Muscle of arm (tissue), 12 donors: ENCODE measurements around the gene TNFRSF1B. TPM values are rescaled to one million over a fixed set of nuclear protein-coding genes. Genes with fewer than 3 reads are reported as not detected.

ENCODE experiments used
- DNase-seq: peaks from one replicate; pipeline ENCODE4 v3.0.0-alpha.2; 2013
- polyA plus RNA-seq, 12 donors: library from polyadenylated mRNA; unstranded; fragments of 120-200 nt; gene quantifications; one replicate each; pipeline ENCODE4 v1.2.1, GENCODE V29; 2013; ENCODE audit not compliant: insufficient read length in 12 of 12

TNFRSF1B gene
- polyA plus RNA-seq, 12 donors, result 9.3 to 15.3 (median 9.9) TPM; not detected in 1

GRCh38 chr1:12155328-12155727 lies 11.5 kb upstream of the TNFRSF1B start:
- no peak for DNase-seq

DNA sequence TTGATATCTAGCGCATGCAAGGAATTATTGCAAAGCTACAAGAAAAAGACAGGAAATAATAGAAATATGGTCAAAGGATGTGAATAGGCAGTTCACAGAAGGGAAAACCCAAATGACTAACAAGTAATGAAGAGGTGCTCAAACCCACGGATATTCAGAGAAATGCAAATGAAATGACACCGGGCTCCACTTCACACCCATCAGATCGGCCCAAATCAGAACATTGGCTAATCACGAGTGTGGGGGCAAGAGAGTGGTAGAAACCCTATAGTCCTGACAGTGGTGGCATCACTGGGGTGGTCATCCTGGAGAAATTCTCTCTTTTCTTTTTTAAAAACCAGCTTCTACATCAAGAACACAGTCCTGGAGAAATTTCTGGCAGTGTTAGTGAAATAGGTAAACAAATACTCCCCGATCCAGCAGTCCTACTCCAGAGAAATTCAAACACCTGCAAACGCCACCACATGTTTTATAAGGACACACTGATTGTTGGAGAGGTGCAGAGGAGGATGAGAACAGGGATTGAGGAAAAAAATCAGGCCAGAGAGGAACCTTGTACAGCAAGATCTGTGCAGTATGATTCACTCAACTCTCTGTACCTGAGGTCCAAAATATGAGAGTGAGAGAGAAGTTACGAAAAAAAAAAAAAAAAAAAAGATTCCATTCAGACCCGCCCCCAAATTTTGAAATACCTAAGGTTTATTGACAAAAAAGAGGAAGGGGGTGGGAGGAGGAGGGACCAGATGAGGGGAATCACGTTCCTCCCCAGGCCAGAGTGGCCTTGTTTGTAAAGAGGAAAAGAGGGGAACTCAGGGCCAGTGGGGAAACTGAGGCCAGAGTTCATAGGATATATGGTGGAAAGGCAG lies 9.2 kb upstream of the TNFRSF1B start:
- DNase-seq, result no peak

- DNase-seq, result no peak
These were observed 8.3 kb upstream of the TNFRSF1B start for GRCh38 chr1:12158357-12159092.

- no peak for DNase-seq
These were observed 7.0 kb upstream of the TNFRSF1B start for GRCh38 chr1:12159816-12160215.

DNA sequence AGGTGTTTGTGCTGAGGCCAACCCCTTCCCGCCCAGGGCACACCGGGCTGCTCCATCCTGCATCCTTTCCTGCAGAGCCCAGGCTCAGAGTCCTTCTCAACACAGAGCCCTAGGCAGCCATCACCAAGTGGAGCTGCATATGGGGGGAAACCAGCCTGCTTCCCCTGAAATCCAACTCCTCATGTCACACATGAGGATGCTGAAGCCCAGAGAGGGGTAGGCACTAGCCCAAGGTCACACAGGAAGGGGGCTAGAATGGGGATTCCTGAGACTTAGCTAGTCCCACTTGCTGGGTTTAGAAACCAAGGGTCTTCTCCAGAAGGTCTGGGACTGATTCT lies 5.5 kb upstream of the TNFRSF1B start:
- DNase-seq, result no peak

GRCh38 chr1:12161662-12162458 lies 4.9 kb upstream of the TNFRSF1B start:
- peak; percentile 44 for DNase-seq

- no peak for DNase-seq
These were observed 4.2 kb upstream of the TNFRSF1B start for GRCh38 chr1:12162459-12163137.

GRCh38 chr1:12163210-12163609 lies 3.6 kb upstream of the TNFRSF1B start:
- DNase-seq, result no peak

DNA sequence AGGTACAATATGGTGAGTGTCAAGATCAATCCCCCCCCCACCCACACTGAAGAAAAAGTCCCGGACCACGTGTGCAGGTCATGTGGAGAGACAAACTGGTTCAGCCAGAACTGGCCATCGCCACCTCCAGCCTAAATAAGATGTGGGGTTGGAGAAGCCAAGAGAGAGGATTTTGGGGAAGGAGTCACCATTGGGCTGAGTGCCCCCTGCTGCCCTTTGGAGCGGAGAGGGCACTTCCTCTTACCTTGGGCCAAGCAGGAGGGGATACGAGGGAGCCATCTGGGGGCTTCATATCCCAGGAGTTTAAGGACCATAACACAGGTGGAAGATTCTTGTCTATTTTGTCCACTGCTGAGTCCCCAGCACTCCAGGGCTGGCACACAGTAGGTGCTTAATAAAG lies 2.6 kb upstream of the TNFRSF1B start:
- no peak for DNase-seq

DNA sequence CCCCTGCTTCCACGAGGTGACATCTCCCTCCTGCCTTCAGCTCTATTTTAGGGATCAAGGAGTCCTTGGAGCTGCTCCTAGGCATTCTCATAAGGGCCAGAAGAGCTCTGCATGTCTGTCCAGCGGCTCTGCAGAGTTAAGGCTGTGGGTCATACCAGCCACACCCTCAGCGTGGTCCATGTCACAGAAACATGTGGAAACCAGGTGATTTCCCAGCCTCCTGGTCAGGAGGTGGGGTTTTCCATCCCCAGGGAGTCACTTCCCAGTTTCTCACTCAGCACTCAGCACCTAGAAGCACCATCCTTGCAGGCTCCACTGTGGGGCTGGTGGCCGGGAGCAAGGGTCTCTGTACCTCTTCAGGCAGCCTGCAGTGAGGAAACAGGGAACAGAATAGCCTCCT lies 1.4 kb upstream of the TNFRSF1B start:
- no peak for DNase-seq

DNA sequence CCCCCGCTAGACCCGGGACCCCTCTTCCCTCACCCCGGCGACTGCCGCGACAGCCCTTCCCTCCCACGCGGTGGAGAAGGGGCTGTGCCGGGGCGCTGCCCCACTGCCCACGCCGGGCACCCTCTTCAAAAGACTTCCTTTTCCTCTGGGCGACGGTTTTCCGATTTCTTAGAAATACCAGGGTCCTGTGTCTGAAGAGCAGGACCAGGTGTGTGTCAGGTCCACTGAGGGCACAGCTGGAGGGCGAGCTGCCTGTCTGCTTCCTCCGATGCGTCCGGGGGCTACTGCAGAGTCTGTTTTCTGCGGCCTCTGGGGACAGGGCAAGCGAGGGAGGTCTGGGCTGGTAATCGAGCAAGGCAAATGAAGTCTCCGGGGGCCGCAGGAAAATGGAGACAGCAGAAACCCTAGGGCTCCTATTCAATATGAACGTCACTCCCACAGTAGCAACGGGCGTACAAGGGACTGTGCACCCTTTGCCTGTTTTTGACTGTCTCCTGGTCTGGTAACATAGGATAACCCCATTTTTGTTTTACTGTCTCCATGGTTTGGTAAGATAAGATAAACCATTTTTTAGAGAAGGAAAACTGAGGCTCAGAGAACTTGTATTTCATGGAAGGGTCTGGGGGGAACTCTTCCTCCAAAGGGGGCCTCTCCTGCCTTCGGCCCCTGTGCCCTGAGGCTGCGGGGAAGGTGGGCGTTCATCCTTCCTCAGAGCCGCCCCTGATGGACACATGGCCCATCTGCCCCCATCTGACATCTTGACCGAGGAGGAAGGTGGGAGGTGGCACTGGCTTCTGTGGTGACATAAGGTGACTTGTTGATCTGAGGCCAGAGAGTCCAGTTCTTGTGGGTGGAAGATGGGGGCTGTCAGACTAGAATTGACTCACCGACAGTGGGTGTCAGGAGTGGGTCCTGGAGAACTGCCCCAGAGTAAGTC lies 970 bp downstream of the TNFRSF1B start:
- no peak for DNase-seq

- DNase-seq, result no peak
These were observed 1.8 kb downstream of the TNFRSF1B start for GRCh38 chr1:12168451-12169160.

DNA sequence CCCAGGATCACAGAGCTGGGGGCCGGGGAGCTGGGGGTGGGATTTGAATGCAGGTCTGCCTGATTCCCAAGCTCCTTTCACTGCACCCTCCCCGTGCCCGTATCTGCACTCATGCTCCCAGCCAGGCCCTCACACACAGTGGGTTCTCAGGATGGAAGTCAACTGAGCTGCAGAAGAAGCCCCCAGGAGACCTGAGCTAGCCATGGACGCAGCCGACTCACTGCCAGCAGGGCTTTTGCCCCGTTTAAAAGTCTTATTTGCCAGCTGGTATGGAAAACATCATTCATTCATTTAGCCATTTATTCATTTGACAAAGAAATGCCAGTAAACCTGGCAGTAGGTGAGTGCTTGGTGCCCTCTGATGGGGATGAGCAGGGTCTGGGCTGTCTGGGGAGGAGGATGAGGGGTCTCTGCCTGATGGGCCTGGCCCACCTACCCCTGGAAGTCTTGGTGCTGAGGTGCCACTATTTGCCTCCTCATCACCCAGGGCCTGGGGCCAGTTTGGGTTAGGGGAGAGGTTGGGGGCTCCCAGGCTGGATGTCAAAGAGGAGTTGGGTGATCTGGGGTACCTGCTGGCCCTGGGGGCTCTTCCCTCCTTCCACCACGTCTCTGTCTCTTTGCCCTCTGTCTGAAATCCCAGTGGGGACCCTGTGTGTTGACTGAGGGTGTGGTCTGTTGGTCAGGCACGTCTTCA lies 2.8 kb downstream of the TNFRSF1B start:
- no peak for DNase-seq

DNA sequence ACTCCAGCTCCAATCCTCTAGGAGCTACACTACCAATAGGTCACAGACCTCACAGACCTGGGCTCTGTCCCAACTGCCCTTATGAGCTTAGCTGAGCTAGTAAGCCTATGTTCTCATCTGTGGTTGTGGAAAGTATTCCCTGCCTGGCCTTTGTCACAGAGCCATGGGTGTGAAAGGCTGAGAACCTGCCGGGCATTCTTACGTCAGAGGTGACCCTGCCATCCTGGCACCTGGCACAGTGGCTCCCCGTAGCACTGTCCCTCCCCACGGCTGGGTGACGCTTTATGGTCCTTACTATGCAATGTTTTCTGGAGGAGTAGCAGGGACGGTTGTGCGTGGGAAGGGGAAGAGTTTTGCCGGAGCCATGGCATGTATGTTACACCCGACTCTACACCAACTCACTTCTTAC lies 3.5 kb downstream of the TNFRSF1B start:
- DNase-seq, result no peak

DNA sequence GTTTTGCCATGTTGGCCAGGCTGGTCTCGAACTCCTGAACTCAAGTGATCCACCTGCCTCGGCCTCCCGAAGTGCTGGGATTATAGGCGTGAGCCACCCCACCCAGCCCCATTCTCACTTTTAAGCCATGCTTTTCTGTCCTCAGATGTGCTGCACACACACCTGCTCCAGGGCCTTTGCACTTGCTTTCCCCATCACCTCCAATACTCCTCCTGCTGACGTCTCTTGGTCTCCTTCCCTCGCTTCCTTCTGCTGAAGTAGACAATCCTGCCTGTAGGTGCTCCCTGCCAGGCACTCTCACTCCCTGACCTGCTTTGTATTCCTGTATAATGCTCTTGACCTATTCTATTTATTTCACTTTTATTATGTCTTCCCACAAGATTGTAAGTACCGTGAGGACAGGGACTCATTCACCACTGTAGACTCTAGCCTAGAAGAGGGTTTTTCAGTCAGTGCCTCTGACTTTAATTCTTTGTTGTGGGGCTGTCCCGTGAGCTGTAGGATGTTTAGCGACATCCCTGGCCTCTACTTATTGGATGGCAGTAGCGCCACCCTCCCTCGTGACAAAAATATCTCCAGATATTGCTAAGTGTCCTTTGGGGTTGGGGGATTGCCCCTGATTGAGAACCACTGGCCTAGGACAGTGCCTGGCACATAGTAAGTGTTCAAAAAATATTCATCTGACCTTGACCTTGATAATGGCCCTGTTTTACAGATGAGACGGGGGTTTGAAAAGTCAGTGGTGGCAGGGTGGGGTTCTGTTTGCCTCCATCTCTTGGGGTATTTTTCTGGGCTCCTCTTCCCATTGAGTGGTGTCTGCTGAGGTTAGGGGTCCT lies 4.6 kb downstream of the TNFRSF1B start:
- DNase-seq, result no peak

DNA sequence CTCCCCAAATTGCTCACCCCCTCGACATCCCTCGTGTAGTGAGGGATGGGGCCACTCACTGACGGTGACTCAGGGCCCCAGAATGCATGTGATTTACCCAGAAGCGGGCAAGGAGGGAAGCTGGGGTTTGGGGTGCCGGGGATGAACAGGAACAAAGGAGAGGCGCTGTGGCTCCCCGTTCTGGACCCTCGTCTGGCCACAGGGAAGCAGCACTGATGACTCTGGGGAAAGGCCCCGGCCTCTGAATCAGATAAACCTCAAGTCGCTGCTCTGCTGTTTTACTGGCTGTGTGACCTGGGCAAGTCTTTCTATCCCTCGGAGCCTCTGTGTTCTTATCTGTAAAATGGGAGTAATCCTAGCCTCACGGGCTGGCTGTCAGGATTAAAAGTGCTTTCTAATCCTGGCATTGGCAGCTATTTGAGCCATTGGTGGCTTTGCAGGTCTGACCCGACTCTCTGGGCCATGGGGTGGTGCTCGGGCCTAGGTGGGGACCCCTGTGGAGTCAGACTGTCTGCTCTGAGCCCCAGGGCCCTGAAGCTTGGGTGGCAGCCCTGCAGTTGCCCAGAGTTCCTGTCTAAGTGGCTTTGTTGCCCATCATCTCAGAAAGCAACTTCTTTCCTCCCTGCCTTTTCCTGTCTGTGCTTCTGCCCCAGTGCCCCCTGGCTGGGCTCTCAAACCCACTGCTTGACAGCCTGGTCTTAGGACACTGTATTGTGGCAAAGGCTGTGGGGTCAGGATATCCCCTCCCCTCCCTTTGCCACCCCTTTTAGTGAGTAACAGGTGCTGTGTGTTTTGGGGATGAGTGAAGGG lies 5.5 kb downstream of the TNFRSF1B start:
- DNase-seq, result no peak

DNA sequence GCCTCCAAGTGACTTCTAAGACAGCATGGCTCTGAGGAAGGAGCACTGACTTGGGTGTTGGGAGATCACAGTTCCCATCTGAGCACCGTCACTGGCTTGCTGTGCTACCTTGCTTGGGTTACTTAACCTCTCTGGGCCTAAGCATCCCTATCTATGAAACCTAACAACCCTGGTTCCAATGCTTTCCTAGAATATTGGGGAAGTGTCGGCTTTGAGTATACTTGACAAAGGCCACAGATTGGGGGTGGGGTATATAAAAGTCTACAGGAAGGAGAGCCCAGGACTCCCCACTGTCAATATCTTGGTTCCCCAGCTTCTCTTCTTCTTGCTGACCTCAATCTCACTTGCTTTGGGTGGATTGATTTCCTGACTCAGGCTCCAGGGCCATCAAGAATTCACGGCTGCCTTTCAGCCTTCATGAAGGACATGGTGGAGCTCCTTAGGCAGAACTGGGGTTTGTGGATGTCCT lies 6.3 kb downstream of the TNFRSF1B start:
- DNase-seq, result no peak
